Keratinocyte (primary cell): Measurements from ENCODE around the gene CEL.

ENCODE experiments used
- EZH2 ChIP-seq: IDR thresholded peaks from one replicate; pipeline ENCODE4 v1.6.1; 2012; ENCODE audit warnings: inconsistent platforms, mild to moderate bottlenecking, low read length, moderate library complexity
- TF ChIP-seq, protein P1 (sequence below), 3 experiments: IDR thresholded peaks in 1 of 3; conservative IDR thresholded peaks in 1 of 3; optimal IDR thresholded peaks in 1 of 3; 2 replicates in 2 of 3; 3 replicates in 1 of 3; pipeline versions ENCODE3 to v1.5.1; 2011; ENCODE audit warnings: low read length in 3 of 3, mild to moderate bottlenecking in 3 of 3, moderate library complexity in 2 of 3, control low read depth in 1 of 3, inconsistent platforms in 1 of 3; ENCODE audit not compliant: insufficient read depth in 2 of 3; ENCODE audit errors: extremely low read depth in 1 of 3

DNA sequence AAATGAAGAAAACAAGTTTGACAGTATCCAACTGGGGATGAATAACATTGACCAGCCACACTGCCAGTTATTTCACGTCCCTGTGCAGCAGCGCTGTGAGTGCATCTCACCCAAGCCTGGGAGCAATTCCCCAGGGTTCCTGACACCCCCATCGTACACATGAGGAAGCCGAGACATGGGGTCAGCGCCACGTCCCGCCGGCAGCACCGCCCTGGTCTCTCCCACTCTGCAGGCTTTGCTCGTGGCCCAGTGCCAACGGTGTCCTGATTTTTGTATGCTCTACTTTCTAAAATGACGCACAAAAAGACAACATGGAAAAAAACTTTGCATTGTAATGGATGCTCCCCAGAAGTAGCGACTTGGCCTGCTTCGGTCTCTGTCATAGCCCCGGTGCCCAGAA, 16.6 kb upstream of the CEL start:
- TF ChIP-seq, protein P1, sequence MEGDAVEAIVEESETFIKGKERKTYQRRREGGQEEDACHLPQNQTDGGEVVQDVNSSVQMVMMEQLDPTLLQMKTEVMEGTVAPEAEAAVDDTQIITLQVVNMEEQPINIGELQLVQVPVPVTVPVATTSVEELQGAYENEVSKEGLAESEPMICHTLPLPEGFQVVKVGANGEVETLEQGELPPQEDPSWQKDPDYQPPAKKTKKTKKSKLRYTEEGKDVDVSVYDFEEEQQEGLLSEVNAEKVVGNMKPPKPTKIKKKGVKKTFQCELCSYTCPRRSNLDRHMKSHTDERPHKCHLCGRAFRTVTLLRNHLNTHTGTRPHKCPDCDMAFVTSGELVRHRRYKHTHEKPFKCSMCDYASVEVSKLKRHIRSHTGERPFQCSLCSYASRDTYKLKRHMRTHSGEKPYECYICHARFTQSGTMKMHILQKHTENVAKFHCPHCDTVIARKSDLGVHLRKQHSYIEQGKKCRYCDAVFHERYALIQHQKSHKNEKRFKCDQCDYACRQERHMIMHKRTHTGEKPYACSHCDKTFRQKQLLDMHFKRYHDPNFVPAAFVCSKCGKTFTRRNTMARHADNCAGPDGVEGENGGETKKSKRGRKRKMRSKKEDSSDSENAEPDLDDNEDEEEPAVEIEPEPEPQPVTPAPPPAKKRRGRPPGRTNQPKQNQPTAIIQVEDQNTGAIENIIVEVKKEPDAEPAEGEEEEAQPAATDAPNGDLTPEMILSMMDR (optimal IDR thresholded peaks at IDR 0.05 in 1 of 3, IDR thresholded peaks at IDR 0.05 in 1 of 3, conservative IDR thresholded peaks at IDR 0.05 in 1 of 3; ENCODE audit: extremely low read depth in 1 of 3, insufficient read depth in 2 of 3, low read length in 3 of 3) = no peak
- no peak for TF ChIP-seq EZH2
